ENCODE measurements around the gene TANK.
"Not testable (repeated sequence)": the region's sequence is repeated elsewhere in the genome, so short reads cannot be mapped to it uniquely, and the experiment has no call there.

The TANK gene

DNA sequence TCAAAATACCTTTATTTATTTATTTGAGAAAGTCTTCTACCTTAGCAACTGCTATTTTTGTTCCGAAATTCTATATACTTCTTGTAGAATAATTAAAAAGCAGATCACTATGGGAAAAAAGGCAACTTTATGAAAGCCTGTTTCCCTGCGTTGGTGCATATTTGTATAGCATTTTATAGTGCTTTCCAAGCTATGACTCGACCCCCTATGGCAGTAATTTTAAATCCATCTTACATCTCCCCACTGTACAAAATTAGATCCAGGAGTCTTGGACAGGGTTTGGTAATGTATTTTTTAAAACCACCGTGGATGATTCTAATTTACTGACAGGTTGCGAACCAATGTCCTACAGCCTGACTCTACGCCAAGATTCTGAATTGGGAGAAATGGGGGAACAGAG, 10.1 kb downstream of the TANK start:
- peak; percentile 22 for DNase-seq

DNA sequence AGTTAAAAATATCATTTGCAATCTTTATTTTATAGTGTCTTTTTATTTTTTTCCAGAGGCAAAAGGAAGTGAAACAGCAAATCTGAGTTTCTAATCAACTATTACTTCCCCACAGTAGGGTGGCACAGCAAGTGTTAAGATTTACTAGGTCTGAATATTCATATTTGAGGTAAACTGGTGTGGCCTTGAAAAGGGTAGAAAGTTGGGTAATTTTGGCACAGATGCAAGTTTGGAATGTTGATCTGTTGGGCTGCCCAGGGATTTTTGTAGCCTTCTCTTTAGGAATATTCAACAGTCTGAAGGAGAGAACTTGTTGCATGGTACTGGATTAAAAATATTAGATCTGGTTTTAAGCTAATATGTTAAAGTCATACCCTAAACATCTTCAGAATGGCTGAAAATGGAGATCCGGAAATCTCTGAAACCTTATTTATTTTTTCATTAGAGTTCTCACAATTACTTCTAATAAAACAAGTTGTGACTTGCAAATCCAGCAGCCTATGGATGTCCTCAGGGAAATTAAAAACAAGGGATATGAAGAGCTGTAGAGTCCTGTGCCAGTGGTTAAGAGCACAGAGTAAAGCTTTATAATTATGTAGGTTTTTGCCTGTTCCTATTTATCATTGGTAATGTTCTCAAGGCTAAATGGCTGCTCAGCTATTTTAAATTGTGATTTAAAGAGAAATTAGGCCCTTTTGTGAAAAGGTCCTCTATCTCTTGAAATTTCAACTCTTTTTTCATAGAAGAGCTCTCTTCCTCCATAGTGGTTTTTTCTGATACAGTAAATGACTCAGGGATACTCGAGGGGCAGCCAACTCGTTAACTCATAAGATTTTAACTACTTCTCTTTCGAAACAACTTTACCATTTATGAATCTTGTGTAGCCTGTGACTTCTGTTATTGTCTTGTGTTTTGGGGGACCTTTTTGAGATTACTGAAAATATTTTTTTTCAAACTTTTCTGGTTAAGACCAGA, 11.0 kb downstream of the TANK start:
- peak; percentile 14 for DNase-seq

DNA sequence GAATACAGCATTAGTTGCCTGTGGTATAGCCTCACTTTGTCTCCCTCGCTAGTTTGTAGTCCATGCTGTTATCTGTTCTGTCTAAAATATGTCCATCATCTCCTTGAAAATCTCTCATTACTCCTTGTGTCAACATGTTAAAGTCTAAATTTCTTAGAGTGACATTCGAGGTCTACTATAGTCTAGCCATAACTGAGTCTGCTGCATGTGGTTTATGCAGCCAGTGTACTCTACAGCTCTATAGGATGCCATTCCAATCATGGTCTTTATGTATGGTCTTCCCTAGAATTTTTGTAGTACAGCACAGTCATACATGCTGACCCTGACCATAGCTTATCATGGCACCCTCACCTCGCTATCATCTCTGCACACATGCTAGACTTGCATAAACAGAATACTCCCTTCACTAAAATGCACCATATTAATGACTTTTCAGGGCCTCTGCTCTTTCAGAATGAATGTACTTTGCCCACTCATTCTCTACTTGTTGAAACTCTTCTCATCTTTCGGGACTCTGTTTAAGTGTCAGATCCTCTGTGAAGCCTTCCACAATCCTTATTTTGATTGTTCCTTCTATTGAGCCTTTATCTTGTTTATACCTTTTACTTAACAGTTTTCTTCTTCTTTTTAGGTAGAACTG, 12.8 kb downstream of the TANK start:
- no peak for DNase-seq

DNA sequence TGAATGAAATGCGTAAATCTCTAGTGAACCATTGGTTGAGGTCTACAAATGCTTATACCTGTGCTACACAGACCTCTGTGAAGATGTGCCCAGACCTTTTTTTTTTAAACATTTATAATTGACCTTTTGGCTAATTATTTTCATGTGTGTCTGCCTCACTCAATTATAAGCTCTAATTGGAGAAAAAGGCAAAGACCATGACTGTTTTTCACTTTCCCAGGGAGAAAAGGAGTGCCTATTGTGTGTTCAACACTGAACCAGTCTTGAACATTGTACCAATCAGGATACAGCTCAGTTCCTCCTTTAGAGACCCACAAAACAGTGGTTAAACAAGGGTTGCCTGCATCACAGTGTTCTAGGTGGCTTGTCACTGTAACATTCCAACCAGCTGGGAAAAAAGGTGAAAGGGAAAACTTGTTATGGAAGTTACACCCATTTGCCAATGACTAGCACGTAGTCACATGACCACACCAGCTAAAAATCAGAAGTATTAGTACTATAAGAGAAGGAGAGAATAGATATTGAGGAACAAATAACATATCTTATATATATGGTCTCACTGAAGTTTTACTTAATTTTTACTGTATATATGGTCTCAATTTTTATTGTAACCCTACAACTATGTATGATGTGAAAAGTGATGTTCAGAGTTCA, 13.4 kb downstream of the TANK start:
- no peak for DNase-seq

DNA sequence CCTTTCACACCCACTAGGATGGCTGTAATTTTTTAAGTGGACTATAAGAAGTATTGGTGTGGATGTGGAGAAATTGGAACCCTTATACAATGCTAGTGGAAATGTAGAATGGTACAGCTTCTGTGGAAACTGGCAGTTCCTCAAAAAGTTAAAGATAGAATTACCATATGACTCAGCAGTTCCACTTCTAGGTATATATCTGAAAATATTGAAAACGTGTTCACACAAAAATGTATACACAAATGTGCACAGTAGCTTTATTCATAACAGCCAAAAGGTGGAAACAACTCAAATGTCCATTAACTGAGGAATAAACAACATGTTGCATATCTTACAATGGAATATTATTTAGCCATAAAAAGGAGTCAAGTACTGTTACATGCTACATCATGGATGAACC, 17.7 kb downstream of the TANK start:
- DNase-seq = no peak

DNA sequence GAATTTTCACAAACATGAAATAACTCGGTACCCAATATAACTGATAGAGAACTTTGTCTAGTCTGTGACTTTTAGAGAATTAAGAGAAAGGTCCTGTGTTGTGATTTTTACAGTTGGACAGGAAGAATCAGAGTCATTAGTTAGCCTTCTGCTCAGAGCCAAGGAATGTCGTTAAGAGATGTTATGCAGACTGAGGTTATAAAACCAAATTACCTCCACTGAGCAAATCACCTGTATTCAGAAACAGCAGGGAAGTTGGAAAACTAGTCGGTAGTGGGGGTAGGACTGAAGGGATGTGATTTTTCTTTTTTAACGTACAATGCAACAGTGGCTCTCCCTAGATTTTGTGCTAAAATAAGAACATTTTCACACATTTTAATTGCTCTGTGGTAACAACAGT, 18.5 kb downstream of the TANK start:
- no peak for DNase-seq

DNA sequence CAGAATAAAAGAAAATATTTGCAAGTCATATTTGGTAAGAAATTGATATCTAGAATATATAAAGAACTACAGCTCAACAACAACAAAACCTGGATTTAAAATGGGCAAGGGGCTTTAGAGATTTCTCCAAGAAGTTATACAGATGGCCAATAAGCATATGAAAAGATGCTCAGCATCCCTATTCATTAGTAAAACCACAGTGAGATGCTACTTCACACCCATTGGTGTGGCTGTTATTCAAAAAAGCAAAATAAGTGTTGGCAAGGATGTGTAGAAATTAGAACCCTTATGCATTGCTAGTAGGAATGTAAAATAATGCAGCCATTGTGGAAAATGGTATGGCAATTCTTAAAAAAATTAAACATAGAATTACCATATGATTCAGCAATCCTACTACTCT, 29.8 kb downstream of the TANK start:
- no peak for DNase-seq

DNA sequence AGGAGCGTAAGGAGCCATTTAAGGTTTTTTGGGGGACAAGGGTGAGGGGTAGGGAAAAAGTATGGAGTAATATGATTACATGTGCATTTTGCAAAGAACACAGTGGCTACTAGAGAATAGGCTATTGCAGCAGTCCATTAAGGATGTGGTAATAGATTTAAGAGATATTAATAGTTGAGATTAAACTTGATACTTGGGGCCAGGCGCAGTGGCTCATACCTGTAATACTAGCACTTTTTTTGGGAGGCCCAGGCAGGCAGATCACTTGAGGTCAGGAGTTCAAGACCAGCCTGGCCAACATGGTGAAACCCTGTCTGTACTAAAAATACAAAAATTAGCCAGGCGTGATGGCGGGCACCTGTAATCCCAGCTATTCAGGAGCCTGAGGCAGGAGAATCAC, 35.4 kb downstream of the TANK start:
- not testable (repeated sequence) for DNase-seq

DNA sequence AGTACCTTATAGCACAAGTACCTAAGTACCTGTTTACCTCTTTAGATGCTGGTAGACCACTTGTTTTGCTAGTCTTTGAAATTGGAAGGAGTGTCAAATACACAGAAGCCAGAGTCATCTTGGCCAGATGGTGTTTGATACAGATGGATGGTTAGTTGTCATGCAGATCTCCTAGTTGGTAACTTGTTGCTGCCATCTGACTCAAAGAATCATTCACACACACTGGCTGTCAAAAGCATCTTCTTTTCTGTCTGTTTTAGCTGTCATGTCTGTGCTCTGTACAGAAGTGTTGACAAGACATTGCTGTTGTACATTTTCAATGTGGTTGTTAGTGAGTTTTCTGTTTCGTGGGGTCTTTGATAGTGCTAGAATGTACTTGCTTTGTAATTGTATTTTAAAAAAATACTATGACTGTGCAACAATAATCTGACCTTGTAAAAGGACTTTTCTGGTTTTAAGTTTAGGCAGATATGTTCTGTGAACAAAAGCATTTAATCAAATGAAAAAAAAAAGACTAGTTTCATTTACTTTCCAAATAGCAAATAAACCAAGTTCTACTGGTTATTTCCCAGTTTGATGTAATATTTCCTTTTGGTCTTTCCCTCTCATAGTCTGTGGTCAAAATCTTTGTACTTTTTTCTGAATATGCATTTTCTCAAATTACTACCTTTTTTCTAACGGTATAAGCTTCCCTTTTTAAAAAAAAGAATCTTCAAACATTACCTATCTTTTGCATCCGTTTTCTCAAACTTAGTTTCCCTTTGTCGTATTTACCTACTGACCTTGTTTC, 39.9 kb downstream of the TANK start:
- DNase-seq = no peak

DNA sequence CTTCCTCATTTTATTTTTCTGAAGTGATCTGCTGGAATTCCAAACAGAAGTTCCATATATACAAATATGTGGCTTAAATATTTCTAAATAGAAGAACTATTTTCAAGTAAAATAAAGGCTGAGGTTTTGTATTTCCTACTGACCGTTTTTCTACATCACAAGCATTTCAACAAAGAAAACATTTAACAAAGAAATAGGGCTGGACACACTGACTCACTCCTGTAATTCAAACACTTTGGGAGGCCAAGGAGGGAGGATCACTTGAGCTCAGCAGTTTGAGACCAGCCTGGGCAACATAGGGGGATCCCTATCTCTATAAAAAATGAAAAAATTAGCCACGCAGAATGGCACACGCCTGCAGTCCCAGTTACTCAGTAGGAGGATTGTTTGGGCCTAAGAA, 44.6 kb downstream of the TANK start:
- no peak for DNase-seq

DNA sequence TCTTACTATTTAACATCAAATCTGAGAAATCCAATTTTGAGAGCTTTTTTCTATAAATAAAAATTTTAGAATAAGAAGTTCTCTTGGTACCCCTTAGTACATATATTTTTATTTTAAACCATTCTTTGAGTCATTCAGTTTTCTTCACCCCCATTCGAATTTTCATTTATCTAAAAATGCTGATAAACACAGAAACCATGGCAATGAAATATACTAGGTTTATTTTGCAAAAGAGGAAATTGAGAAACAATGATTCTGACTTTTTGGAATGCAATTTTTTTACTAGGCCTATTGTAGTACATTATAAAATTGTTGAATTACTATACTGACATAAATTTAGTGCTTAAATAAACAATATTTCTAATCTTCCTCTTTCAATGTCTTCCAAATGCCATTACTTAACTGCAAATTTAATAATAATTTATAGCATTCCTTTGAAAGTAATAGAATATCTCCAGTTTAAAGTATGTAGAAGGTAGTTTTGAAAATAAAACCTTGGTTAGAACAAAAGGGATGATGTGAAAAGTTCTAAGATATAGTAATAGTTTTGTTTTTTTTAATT, 46.3 kb downstream of the TANK start:
- DNase-seq = peak; percentile 19

DNA sequence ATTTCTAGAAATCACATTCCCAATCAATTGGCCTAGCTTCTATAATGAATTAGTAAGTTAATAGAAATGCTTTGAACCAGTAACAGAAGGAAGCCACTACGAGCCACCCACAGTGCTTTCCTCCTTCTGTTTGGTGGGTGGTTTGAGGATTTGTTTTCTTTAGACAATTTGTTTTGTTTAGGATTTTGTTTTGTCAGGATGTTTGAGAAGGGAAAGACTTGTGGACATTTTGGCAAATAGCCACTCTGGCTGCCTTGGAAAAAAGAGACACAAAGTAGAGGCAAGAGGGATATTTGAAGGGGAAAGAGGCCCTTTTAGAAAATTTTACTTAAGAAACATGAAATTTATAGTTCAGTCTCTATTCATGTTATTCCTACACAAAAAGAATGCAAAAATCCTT, 47.7 kb downstream of the TANK start:
- DNase-seq = peak; percentile 9

DNA sequence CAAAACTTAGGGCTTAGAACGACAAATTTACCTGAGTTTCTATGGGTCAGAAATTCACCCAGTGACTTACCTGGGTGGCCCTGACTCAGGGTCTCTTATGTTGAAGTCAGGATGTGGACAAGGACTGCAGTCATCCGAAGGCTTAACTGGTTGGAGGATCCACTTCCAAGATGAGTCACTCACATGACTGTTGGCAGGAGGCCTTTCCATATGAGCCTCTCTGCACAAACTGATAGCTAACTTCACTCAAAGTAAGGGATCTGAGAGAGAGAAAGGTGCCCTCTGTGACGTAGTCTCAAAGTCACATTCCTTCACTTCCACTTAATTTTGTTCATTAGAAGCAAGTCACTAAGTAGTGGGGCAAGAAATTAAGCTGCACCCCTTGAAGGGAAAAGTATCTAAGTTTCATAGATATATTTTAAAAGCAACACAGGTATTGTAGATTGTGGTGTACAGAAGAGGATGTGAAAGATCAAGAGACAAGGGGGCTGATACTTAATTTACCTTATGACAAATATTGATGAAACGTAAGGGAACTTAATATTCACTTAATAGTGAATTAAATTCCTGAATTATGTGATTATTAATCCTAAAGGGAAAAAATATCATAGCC, 48.4 kb downstream of the TANK start:
- DNase-seq = peak; percentile 77

DNA sequence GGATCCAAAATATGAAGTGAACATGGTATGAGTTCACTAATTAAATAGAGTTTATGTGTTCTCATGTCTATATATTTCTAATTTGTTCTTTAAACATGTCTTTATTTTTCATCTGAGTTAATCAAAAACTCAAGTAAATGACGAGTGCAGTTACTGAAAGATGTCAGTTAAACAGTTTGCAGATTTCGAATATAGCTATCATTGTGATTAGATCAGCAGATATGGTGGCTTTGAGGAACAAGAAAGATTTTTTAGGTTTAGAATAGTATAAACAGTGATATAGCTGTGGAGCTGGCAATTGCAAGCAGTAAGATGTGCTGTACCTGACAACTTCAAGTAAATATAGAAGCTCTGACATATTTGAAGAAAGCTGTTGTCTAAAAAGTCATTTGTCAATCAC, 49.7 kb downstream of the TANK start:
- no peak for DNase-seq

DNA sequence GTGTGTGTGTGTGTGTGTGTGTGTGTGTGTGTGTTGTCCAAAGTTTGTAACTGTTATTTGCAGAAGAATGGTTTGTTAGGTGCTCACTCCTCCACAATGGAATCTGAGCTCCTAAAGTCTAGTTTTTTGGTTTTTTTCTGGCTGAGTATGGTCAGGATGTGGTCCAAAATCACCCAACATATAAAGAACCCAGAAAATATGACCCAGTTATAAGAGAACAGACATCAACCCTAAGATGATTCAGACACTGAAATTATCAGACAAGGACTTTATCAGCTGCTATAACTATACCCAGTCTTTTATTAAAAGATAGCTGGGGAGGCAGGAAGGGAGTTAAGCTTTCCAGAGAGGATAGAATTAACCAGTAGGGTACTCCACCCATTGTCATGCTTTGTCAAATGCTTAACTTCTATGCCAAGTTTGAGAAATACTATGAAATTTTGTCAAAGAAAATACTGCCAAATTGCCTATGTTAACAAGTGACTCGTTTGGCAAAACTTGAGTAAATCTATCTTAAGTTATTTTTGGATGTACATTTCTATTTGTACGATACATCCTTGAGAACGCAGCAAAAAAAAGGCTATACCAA, 57.5 kb downstream of the TANK start:
- no peak for DNase-seq

DNA sequence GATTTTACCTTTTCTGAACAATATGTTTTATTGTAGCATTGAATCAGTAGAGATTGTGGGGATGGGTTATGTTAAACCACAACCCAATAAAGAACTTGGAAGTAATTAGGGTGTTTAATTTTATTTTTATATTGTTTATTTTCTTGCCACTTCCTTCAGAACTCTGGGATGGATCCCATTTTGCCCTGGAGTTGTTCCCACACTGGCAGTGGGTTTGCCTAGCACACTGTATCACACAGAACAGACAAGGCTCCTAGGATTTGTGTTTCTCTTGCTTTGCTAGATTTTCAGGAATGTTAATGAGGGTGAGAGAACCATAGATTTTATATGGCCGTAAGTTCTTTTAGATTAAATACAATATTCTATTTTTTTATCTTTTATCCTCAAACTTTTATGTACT, 59.0 kb downstream of the TANK start:
- no peak for DNase-seq

DNA sequence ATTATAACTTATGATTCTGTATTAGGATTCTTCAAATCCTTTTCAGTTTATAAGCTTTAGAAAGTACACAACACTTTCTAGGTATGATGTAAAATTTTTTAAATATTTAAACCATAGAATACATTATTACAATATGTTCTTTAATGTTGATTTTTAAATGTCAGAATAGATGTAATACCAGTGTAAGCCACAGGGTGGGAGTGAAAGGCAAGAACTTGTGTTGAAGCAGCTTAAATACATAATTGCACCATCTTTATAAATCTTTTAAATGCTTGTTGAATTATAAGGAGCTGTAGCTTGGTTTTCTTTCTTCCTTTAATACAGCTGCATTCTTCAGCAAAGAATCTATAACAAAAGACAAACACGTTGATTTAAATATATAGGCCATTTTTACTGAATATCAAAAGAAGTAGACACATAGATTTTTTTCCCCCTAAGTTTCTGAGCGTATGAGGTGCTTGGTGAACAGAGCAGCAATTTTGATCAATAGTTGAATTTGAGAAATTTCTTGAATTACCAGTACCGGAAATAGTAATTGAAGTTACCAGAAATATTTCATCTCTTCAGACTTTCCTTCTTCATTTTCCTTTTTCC, 63.0 kb downstream of the TANK start:
- DNase-seq = peak; percentile 40

DNA sequence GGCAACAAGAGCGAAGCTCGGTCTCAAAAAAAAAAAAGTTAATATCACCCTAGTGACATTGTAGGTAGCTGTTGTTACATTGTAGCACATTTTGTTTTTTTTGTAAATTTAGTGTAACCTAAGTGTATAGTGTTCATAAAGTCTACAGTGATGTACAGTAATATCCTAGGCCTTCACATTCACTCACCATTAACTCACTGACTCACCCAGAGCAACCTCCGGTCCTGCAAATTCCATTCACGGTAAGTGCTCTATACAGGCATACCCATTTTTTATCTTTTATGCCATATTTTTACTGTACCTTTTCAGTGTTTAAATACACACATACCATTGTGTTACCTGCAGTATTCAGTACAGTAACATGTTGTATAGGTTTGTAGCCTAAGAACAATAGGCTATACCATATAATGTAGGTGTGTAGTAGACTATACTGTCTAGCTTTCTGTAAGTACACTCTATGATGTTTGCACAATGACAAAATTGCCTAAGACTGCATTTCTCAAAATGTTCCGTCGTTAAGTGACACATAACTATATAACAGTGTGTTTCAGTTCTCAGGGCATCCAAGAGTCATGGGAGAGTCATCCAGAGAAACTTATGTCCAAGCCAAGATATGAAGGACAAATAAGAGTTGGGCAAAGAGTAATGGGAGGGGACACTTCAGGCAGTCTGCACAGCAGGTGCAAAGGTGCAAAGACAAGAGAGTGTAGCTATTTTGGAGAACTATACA, 68.4 kb downstream of the TANK start:
- DNase-seq = no peak

DNA sequence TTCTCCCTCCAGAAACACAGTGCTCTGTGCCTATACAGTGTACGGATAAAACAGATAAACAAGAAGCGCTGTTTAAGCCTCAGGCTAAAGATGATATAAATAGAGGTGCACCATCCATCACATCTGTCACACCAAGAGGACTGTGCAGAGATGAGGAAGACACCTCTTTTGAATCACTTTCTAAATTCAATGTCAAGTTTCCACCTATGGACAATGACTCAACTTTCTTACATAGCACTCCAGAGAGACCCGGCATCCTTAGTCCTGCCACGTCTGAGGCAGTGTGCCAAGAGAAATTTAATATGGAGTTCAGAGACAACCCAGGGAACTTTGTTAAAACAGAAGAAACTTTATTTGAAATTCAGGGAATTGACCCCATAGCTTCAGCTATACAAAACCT, 70.7 kb downstream of the TANK start:
- no peak for DNase-seq

DNA sequence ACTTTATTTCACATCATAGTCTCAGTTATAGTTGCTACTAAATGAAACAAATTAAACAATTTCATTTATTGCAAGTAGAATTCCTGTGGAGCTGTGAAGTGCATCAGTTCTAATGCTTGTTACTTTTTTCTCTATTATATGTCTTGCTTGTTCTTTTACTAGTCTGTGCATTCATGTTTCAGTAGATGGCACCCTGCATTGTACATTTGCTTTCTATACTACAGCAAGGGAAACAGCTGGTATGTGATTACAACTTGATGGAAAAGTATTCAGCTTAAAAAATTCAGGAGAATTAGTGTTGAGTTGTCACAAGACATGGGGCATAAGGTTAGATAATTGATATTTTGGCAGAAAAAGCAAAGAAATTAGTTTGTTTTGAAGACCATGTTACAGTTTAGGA, 72.3 kb downstream of the TANK start:
- DNase-seq = no peak
